Measurements from ENCODE around the gene ABCB8. TPM values are rescaled to one million over a fixed set of nuclear protein-coding genes. Genes with fewer than 3 reads are reported as not detected.

ABCB8 gene
- total RNA-seq, 4 donors from 2014 or later = 21.0 to 49.0 (median 31.6) TPM

DNA sequence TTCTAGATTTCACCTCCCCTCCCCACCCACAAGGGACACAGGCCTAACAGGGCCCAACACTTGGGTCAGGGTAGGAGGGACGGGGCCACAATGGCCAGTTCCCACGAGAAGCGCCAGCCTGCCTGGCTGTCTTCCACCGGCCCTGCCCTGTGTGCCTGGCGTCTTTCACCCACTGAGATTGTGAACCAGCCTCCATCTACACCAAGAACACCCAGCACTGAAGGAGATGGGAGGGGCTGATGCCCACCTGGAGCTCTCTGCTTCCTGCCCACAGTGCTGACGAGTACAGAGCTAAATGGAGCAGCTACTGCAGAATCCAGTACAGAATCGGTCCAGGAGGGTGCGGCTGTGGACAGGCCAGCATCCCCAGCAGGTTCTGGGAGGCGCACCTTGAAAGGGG, 17.7 kb downstream of the ABCB8 start:
- H3K36me3 ChIP-seq = peaks cover 0 to 53% (median 0%) of the 10 kb centered on the region in 3 donors
- no peak for DNase-seq (ENCODE audit: low spot score in 2 of 2)
- 75 to 80% methylated on average over 5 to 9 of the region's 9 CpGs for WGBS, 2 donors
- H3K27ac ChIP-seq = no peak overlapping the region
- no peaks in the 10 kb centered on the region for H3K27me3 ChIP-seq
- TF ChIP-seq EP300 (IDR thresholded peaks at IDR 0.05) (no peak), CTCF (IDR thresholded peaks at IDR 0.05) (no peak), POLR2A (IDR thresholded peaks at IDR 0.05) (no peak)
- H3K4me1 ChIP-seq = peaks cover 0 to 20% (median 9%) of the 10 kb centered on the region in 4 donors
- no peak overlapping the region for H3K4me3 ChIP-seq
- no peaks in the 10 kb centered on the region for H3K9me3 ChIP-seq

DNA sequence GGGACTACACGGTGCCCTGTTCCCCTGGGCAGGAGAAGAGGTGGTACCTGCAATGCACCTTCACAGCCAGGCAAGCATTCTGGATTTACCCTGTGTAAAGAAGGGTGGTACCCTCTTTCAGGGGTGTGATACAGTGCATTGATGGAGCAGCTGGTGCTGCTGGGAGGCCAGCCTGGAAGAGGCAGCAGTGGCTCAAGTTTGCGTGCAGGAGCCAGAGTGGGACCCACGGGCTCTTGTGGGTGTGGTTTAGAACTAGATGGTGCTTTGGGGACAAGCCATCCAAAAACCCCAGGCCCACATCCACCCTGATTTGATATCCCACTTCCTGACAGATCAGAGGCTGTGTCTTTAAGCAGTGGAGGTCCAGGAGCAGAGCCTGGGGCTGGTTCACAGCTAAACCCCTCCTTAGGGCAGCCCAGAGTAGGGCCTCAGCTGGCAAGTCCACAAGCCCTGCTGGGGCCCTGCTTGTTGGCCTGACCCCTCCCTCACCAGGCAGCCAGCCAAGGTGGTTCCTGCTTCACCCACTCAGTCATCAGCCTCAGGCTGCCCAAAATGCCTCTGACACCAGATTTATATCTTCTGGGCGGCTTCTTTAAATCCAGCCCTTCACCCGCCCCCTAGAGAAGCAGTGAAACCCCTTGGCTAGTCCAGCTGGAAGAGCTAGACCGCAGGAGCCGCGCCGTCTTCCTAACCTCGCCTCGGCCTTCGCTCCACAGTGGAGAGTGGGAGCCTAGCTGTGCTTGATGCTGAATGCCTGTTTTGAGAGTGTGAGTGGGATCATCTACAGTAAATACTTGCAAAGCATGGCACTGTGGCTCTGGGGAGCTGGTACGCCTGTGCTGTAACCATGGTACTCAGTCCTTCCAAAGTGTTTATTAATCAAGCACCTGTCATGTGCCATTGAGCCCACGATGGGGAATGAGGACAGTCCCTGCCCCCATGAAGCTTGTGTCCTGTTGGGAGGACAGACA, 18.6 kb downstream of the ABCB8 start:
- H3K9me3 ChIP-seq = no peaks in the 10 kb centered on the region
- no peaks in the 10 kb centered on the region for H3K27me3 ChIP-seq
- H3K4me3 ChIP-seq = no peak overlapping the region
- no peak for DNase-seq (ENCODE audit: low spot score in 2 of 2)
- H3K4me1 ChIP-seq = peaks cover 0 to 27% (median 12%) of the 10 kb centered on the region in 4 donors
- peak overlapping the region in 2 of 4 donors; percentile 34 to 70 for H3K27ac ChIP-seq
- H3K36me3 ChIP-seq = peaks cover 0 to 45% (median 0%) of the 10 kb centered on the region in 3 donors
- TF ChIP-seq CTCF (IDR thresholded peaks at IDR 0.05) (no peak), POLR2A (IDR thresholded peaks at IDR 0.05) (no peak), EP300 (IDR thresholded peaks at IDR 0.05) (no peak)
- 28 to 37% methylated on average over 14 of the region's 14 CpGs for WGBS, 2 donors

GRCh38 chr7:151047976-151048815, 19.9 kb downstream of the ABCB8 start, which contains the start of gene ASIC3:
TSS of gene ASIC3 (plus strand) at chr7:151048531. CDS start at chr7:151048886, 355 bp downstream.
- WGBS, 2 donors = 73% methylated on average over 22 of the region's 22 CpGs
- TF ChIP-seq CTCF (IDR thresholded peaks at IDR 0.05) (no peak), EP300 (IDR thresholded peaks at IDR 0.05) (no peak)

DNA sequence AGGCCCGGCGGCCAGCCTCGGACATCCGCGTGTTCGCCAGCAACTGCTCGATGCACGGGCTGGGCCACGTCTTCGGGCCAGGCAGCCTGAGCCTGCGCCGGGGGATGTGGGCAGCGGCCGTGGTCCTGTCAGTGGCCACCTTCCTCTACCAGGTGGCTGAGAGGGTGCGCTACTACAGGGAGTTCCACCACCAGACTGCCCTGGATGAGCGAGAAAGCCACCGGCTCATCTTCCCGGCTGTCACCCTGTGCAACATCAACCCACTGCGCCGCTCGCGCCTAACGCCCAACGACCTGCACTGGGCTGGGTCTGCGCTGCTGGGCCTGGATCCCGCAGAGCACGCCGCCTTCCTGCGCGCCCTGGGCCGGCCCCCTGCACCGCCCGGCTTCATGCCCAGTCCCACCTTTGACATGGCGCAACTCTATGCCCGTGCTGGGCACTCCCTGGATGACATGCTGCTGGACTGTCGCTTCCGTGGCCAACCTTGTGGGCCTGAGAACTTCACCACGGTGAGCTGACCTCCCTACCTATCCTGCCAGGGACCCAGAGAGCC, 20.7 kb downstream of the ABCB8 start:
- DNase-seq (ENCODE audit: low spot score in 2 of 2) = no peak
- Histone ChIP-seq H3K36me3 (peaks cover 0 to 45% (median 0%) of the 10 kb centered on the region in 3 donors), H3K9me3 (no peaks in the 10 kb centered on the region), H3K27ac (no peak overlapping the region), H3K4me1 (peaks cover 0 to 27% (median 12%) of the 10 kb centered on the region in 4 donors), H3K27me3 (peaks cover 0 to 6% of the 10 kb centered on the region in 2 donors), H3K4me3 (no peak overlapping the region)
- WGBS, 2 donors = 88 to 90% methylated on average over 35 to 37 of the region's 38 CpGs
- no peak for TF ChIP-seq POLR2A (IDR thresholded peaks at IDR 0.05)
- no peak for TF ChIP-seq EP300 (IDR thresholded peaks at IDR 0.05)
- TF ChIP-seq CTCF (IDR thresholded peaks at IDR 0.05) = no peak

More at GRCh38 chr7:151047976-151048815, 19.9 kb downstream of the ABCB8 start, which contains the start of gene ASIC3:
- peaks cover 0 to 27% (median 12%) of the 10 kb centered on the region in 4 donors for H3K4me1 ChIP-seq
- H3K4me3 ChIP-seq = no peak within 1 kb of the TSS
- H3K36me3 ChIP-seq = peaks cover 0 to 45% (median 0%) of the 10 kb centered on the region in 3 donors
- DNase-seq (ENCODE audit: low spot score in 2 of 2) = no peak
- H3K9me3 ChIP-seq = no peaks in the 10 kb centered on the region
- H3K27me3 ChIP-seq = peaks cover 0 to 6% of the 10 kb centered on the region in 2 donors
- H3K27ac ChIP-seq = peak within 1 kb of the TSS in 2 of 4 donors; percentile 28 to 70

Data from tibial nerve (tissue), 4 donors.